ENCODE results near the gene UQCC3. TPM values are rescaled to one million over a fixed set of nuclear protein-coding genes. Genes with fewer than 3 reads are reported as not detected.
"Not testable (repeated sequence)": the region's sequence is repeated elsewhere in the genome, so short reads cannot be mapped to it uniquely, and the experiment has no call there.

The UQCC3 gene
- total RNA-seq, 1 donor from 2014 or later = 7.3 TPM

DNA sequence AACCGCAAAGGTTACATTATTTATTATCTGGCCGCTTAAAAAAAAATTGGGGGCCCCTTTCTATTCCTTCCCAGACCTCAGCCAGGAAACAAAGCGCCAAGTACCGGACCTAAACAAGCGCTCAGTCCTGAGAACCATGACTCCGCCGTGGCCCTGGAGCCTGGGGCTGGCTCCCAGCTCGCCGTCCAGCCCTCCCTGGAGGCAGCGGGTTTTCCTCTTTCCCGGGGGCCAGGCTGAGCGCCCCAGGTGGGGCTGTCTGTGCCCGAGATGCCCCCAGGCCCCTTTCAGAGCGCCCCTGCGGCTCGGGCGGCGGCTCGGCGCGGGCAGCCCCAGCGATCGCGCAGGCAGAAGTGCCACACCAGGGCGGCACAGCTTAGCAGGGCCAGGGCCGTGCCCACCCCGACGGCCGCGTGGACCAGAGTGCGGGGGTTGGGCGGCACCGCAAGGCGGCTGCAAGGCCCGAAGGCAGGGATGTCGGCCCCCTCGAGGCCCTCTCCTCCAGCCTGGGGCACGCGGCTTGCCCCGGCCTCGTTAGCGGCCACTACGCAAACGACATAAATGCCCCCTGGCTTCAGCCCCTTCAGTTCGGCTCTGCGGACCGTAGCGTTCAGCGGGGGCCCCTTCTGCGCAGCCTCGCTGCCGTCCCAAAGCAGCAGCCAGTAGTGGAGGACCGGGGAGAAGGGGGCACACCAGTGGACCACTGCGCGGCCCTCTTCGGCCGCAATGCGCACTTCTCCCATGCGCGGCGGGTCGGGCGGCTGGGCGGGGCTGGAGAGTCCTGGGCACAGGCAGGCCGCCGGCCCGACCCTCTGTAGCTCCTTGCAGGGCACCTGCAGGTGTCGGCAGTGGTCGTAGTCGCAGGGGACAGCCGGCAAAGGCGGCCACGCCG lies 16.3 kb downstream of the UQCC3 start:
- DNase-seq (ENCODE audit: low spot score in 2 of 2, unreplicated experiment in 2 of 2) = no peak
- Mint-ChIP-seq H3K27ac (no peak overlapping the region), H3K9me3 (no peaks in the 10 kb centered on the region), H3K4me1 (peaks cover 14% of the 10 kb centered on the region), H3K36me3 (peaks cover 3% of the 10 kb centered on the region), H3K27me3 (ENCODE audit: low read depth) (no peaks in the 10 kb centered on the region), H3K4me3 (no peak overlapping the region)
- TF ChIP-seq, protein P1, sequence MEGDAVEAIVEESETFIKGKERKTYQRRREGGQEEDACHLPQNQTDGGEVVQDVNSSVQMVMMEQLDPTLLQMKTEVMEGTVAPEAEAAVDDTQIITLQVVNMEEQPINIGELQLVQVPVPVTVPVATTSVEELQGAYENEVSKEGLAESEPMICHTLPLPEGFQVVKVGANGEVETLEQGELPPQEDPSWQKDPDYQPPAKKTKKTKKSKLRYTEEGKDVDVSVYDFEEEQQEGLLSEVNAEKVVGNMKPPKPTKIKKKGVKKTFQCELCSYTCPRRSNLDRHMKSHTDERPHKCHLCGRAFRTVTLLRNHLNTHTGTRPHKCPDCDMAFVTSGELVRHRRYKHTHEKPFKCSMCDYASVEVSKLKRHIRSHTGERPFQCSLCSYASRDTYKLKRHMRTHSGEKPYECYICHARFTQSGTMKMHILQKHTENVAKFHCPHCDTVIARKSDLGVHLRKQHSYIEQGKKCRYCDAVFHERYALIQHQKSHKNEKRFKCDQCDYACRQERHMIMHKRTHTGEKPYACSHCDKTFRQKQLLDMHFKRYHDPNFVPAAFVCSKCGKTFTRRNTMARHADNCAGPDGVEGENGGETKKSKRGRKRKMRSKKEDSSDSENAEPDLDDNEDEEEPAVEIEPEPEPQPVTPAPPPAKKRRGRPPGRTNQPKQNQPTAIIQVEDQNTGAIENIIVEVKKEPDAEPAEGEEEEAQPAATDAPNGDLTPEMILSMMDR (IDR thresholded peaks at IDR 0.05; ENCODE audit: unreplicated experiment) = no peak

DNA sequence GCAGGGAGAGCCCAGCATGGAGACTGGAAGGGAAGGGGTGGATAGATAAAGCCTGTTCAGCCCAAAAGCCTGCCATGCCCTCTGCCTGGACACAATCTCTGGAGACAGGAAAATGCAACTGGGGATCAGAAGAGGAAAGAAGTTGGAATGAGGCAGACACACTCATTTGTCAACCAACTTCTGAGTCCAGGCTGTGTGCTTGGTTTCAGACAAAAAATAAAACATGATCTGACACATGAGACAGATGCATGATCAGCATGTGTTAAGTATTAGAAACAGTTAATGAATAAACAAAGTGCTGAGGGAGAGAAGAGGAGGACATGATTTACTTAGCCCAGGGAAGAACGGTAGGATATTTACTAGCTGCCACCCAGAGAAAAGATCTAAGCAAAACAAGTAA lies 17.0 kb downstream of the UQCC3 start:
- H3K36me3 Mint-ChIP-seq = peaks cover 6% of the 10 kb centered on the region
- peaks cover 14% of the 10 kb centered on the region for H3K4me1 Mint-ChIP-seq
- no peaks in the 10 kb centered on the region for H3K9me3 Mint-ChIP-seq
- no peaks in the 10 kb centered on the region for H3K27me3 Mint-ChIP-seq (ENCODE audit: low read depth)
- H3K4me3 Mint-ChIP-seq = no peak overlapping the region
- H3K27ac Mint-ChIP-seq = peak overlapping the region; percentile 78
- DNase-seq (ENCODE audit: low spot score in 2 of 2, unreplicated experiment in 2 of 2) = no peak
- TF ChIP-seq, protein P1 (IDR thresholded peaks at IDR 0.05; ENCODE audit: unreplicated experiment) = no peak

DNA sequence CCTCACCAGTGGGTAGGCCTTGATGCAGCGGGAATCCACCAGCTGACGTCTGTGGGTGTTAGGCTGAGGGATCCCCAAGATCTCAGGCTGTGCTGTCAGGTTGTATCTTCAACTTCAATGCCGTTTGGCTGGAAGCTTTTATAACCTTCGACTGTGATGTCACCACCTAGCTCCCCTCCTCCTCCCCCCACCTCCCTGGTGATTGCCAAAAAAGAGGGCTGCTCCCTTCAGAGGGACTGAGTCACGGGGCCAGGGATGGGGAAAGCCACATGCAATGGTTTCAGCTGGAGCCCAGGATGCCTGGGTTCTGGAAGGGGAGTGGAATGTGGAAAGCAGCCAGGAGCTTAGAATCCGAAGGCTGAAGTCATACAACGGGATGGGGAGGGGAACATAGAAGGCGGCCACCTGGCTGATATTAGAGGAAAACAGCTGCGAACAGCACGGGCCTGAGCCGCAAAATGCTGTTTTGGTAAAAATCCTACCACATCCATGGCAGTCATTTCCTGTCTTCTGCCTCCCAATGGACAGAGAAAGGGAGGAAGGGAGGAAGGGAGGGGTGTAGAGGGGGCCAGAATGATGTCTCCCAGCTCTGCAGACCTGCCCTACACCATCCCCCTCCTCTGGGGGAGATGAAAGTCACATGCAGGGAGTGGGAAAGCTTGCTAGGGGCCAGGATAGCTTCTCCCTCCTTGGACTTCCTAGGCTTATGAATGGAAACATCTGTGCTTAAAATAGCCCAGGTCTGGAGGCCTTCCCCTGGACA lies 18.1 kb downstream of the UQCC3 start, which contains the start of gene LRRN4CL:
TSS of gene LRRN4CL (minus strand) at position 110 of the 763 bp plus-strand sequence. CDS start 1,022 bp downstream, outside the sequence.
- Mint-ChIP-seq H3K27ac (peak within 1 kb of the TSS; percentile 91), H3K27me3 (ENCODE audit: low read depth) (no peaks in the 10 kb centered on the region), H3K4me3 (peak within 1 kb of the TSS; percentile 41), H3K4me1 (peaks cover 14% of the 10 kb centered on the region), H3K9me3 (no peaks in the 10 kb centered on the region), H3K36me3 (peaks cover 6% of the 10 kb centered on the region)
- DNase-seq (ENCODE audit: low spot score in 2 of 2, unreplicated experiment in 2 of 2) = peak in 1 of 2 experiments; percentile 43
- TF ChIP-seq, protein P1 (IDR thresholded peaks at IDR 0.05; ENCODE audit: unreplicated experiment) = no peak

DNA sequence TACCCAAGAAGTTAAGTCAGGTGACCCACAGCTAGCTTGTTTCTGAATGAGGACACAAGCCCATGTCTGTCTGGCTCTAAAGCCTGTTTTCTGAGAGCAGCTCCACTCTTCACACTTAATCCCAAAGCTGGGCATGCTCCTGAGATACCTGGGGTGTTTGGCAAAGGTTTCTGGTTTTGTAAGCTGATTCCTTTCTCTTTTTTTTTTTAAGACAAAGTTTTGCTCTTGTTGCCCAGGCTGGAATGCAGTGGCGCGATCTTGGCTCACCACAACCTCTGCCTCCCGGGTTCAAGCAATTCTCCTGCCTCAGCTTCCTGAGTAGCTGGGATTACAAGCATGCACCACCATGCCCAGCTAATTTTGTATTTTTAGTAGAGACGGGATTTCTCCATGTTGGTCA lies 22.2 kb downstream of the UQCC3 start:
- not testable (repeated sequence) for H3K4me3 Mint-ChIP-seq; H3K27me3 Mint-ChIP-seq (ENCODE audit: low read depth); DNase-seq (ENCODE audit: low spot score in 2 of 2, unreplicated experiment in 2 of 2); H3K27ac Mint-ChIP-seq; H3K9me3 Mint-ChIP-seq
- Mint-ChIP-seq H3K36me3 (peaks cover 16% of the 10 kb centered on the region), H3K4me1 (peaks cover 12% of the 10 kb centered on the region)

DNA sequence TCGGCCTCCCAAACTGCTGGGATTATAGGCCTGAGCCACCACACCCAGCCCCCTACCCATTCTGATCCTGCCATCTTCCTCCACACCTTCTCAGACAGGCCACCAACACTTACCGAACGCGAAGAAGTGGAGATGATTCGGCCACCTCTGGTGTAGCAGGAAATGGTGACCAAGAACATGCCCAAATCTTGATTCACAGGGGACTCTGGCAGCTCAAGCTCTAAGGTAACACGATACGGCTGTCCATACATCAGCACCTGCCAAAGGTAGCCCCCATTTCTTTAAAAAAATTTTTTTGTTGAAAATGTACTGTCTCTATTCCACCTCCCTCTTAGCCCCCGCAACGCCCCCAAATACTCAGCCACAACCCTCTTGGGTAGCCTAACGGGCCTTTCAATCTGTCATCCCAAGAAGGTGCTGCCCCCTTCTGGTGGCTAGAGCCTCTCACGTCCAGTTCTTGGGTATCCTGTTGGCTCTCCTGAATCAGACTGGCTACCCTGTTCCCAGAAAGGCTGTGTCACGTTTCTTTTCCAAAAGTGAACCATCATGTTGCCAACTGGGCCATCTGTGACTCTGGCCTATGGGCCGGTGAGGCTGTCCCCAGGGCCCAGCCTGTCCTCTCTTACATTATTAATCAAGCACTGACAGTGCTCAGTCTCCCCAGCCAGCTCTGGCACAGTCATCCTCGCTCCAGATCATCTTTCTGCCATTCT lies 23.1 kb downstream of the UQCC3 start:
- H3K4me1 Mint-ChIP-seq = peaks cover 5% of the 10 kb centered on the region
- TF ChIP-seq, protein P1 (IDR thresholded peaks at IDR 0.05; ENCODE audit: unreplicated experiment) = peak; percentile 62
- DNase-seq (ENCODE audit: low spot score in 2 of 2, unreplicated experiment in 2 of 2) = peak in 1 of 2 experiments; percentile 71
- H3K27me3 Mint-ChIP-seq (ENCODE audit: low read depth) = no peaks in the 10 kb centered on the region
- H3K27ac Mint-ChIP-seq = peak overlapping the region; percentile 44
- H3K9me3 Mint-ChIP-seq = no peaks in the 10 kb centered on the region
- peaks cover 16% of the 10 kb centered on the region for H3K36me3 Mint-ChIP-seq
- H3K4me3 Mint-ChIP-seq = no peak overlapping the region

Measured in mesothelial cell of epicardium (in vitro differentiated cells).